HL-60/S4 (cell line): ENCODE measurements around the gene RIPPLY3.
"Not testable (repeated sequence)": the region's sequence is repeated elsewhere in the genome, so short reads cannot be mapped to it uniquely, and the experiment has no call there.

Source experiments
- in situ Hi-C: fragments of 300-500 bp; cut with MboI; formaldehyde crosslinking; loops from 2 replicates; pipeline ENCODE4 v1.14.3; 2022; ENCODE audit warnings: low sequenced_read_pairs

Gene RIPPLY3

DNA sequence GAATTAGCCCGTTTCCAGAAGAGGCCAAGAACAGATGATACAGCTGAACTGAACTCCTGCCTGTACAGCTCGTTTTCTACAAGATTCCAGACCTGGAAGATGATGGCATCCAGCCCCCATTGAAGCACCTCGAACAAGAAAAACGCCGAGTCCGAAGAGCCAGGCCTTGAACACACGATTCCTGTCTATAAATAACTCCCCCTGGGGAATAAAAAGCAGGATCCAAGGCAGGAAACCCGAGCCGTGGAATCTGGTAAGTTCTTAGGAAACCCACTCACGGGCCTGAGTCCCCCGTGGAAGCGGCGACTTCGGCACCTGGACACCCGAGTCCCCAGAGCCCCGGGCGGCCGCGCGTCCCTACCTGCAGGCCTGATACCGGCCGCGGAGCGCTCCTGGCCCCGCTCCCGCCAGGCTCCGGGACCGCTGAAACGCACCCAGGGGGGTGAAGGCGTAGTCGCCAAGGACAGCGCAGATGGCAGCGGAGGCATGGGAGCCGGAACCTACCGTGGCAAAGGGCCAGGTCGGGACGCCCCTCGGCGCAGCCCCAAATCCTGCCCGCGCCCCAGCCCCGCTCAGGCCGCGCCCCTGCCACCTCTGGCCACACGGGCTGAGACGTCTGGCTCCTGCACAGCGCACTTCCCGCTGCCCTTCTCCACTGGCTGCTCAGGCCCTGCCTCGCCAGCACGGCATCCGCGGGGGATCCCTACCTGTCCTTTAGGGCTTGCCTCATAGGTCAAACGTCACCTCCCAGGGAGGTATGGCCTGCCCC, 26.0 kb upstream of the RIPPLY3 start:
- in situ Hi-C loops, result no loop called here

GRCh38 chr21:36981049-36981391, 25.5 kb upstream of the RIPPLY3 start:
- in situ Hi-C loops, result no loop called here

DNA sequence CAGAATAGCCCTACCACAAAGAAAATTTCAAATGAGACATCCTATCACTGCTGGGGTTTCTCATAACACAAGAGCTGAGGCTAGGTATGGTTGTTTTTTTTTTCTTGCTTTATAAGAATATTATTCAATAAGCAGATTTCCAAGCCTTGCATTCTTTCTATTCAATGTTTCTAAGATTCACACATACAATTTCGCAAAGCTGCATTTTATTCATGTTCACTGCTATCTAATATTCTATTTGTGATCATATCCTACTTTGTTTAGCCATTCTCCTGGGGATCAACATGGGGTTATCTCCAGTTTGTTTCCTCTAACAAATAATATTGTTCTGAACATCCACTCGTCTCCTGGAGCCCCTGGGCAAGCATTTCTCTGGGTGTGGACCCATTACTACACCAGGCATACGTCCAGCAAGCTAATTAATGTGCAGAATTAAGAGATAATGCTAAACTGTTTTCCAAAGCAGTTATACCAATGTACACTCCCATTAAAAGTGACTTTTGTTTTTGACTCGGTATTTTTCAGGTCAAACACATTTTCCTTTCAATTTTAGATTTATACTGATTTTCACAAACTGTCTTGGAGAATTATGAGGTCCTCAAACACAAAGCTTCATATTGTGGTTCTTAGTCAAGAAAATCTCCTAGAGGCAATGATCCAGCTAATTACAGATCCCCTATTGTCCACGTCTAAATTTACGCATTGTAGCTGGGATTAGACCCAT, 24.4 kb upstream of the RIPPLY3 start:
- in situ Hi-C loops, result no loop called here

- in situ Hi-C loops, result no loop called here
These were observed 20.5 kb upstream of the RIPPLY3 start for GRCh38 chr21:36985751-36986594.

DNA sequence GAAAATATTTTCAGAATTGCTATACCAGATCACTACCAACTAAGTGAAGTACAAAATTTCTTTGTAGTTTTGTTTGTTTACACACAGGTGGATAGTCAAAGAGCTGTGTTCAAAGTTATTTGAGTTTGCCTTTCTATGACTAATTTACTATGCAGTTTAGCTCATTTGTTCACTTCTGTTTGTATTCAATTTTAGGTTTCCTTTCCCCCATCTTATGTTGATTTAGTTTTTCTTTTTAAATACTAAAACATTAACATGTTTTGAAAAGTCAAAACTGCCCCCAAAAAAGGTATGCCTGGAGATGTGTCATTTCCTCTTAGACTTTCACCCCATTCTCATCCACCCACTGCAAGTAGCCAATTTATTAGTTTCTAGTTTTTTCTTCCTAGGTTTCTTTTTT, 18.7 kb upstream of the RIPPLY3 start:
- in situ Hi-C loops, result no loop called here

DNA sequence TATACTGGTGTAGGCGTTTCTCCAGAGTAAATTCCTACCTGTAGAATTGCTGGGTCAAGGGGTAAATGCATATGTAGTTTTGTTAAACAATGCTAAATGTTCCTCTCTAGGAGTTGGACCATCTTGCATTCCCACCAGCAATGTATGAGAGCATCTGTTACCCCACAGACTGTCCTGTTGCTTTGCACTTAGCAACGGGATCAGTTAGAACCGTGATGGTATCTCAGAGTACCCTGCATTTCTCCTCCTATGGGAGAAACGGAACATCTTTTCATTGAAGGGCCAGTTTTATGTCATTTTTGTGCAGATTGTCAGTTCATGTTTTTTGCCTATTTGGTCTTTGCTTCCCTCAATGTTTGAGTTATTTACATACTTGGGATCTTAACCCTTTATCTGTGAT, 18.0 kb upstream of the RIPPLY3 start:
- in situ Hi-C loops, result no loop called here

DNA sequence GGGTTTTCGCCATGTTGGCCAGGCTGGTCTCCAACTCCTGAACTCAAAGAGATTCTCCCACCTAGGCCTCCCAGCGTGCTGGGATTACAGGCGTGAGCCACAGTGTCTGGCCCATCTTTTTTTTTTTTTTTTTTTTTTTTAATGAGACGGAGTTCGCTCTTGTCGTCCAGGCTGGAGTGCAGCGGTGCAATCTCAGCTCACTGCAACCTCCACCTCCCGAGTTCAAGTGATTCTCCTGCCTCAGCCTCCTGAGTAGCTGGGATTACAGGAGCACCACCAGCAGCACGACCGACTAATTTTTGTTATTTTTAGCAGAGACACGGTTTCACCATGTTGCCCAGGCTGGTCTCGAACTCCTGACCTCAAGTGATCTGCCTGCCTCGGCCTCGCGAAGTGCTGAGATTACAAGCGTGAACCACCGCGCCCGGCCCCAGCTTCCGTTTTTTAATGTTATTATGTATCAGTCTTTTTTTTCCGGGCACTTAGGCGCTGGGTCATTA, 17.3 kb upstream of the RIPPLY3 start:
- in situ Hi-C loops, result not testable (repeated sequence)

- in situ Hi-C loops, result no loop called here
These were observed 16.6 kb upstream of the RIPPLY3 start for GRCh38 chr21:36989699-36990507.

- in situ Hi-C loops, result no loop called here
These were observed 15.8 kb upstream of the RIPPLY3 start for GRCh38 chr21:36990508-36991205.

- in situ Hi-C loops, result no loop called here
These were observed 13.8 kb upstream of the RIPPLY3 start for GRCh38 chr21:36992671-36993070.

DNA sequence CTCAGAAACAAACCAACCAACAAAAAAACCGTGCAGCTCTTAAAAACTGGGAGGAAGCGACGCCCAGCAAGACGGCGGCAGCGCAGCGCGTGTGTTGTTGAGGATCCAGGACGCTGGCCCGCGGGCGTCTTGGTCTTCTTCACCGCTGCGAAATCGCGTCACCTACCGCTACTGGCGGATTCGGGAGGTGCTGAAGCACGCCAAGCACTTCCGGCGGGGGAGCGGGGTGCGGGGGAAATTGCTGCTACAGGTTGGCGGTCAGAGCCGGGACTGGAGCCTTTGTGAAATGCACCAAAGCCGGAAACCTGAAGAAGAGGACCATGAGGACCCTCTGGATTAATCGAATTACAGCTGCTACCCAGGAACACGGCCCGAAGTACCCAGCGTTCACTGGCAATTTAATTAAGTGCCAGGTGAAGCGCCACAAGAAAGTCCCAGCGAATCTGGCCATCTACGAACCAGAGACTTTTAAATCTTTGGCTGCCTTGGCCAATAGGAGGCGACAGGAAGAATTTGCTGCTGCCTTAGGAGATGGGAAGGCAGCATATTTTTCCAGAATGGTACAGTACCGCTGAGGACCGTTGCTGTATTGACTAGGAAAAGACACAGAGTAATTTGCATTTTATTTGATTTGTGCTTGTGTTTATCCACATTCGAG, 11.9 kb upstream of the RIPPLY3 start:
- in situ Hi-C loops, result no loop called here

- in situ Hi-C loops, result not testable (repeated sequence)
These were observed 11.2 kb upstream of the RIPPLY3 start for GRCh38 chr21:36995285-36995684.

GRCh38 chr21:36999131-36999898, 7.2 kb upstream of the RIPPLY3 start:
- in situ Hi-C loops, result no loop called here

GRCh38 chr21:37000381-37000780, 6.1 kb upstream of the RIPPLY3 start:
- in situ Hi-C loops, result no loop called here

DNA sequence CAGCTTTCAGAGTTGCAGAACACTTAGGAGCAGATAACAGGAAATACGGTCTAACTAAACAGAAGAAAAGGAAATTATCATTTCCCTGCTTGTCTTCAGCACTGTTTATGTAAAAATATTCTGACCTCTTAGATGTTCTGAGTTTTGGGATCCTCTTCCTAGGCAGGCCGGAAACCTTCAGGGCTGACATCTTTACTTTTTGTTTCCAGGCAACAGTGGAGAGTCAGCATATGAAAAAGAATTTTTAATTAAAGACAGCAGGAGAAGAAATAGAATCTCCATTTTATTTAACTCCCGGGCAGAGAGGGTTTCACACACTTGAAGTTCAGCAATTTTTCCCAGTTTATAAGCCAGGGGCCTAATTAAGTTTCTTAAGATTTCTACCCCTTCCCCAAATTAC, 5.1 kb upstream of the RIPPLY3 start:
- in situ Hi-C loops, result no loop called here

- in situ Hi-C loops, result not testable (repeated sequence)
These were observed 3.7 kb upstream of the RIPPLY3 start for GRCh38 chr21:37002851-37003250.

DNA sequence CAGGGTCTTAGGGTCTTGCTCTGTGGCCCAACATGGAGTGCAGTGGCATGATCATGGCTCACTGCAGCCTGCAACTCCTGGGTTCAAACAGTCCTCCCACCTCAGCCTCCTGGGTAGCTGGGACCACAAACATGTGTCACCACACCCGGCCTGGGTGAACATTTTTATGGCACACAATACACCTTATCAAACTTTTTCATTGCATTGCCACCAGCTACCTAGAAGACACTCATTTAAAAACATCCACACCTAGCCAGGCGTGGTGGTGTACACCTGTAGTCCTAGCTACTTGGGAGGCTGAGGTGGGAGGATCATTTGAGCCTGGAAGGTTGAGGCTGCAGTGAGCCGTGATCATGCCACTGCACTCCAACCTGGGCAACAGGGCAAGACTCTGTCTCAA, 2.6 kb upstream of the RIPPLY3 start:
- in situ Hi-C loops, result not testable (repeated sequence)

GRCh38 chr21:37005548-37006485, 685 bp upstream of the RIPPLY3 start:
- in situ Hi-C loops, result no loop called here
